Kidney tubule cell (primary cell): ENCODE results near the gene FASTKD3.

Experiments used
- DNase-seq: peaks from one replicate; pipeline ENCODE4 v3.0.0-alpha.2; 2018; ENCODE audit warnings: low spot score

The FASTKD3 gene

GRCh38 chr5:7849681-7850394 lies 19.0 kb downstream of the FASTKD3 start:
- no peak for DNase-seq

GRCh38 chr5:7848296-7848695 lies 20.5 kb downstream of the FASTKD3 start:
- DNase-seq = no peak

- DNase-seq = no peak
Observed at GRCh38 chr5:7846327-7846726, 22.5 kb downstream of the FASTKD3 start.

- no peak for DNase-seq
Observed at GRCh38 chr5:7845557-7845956, 23.3 kb downstream of the FASTKD3 start.

GRCh38 chr5:7844901-7845300 lies 23.9 kb downstream of the FASTKD3 start:
- no peak for DNase-seq

- DNase-seq = no peak
Observed at GRCh38 chr5:7842531-7842930, 26.3 kb downstream of the FASTKD3 start.

GRCh38 chr5:7837403-7837802 lies 31.4 kb downstream of the FASTKD3 start:
- peak; percentile 87 for DNase-seq

- no peak for DNase-seq
Observed at GRCh38 chr5:7834982-7835381, 33.8 kb downstream of the FASTKD3 start.

- no peak for DNase-seq
Observed at GRCh38 chr5:7828269-7828668, 40.6 kb downstream of the FASTKD3 start.

- no peak for DNase-seq
Observed at GRCh38 chr5:7827610-7828009, 41.2 kb downstream of the FASTKD3 start.

- no peak for DNase-seq
Observed at GRCh38 chr5:7825630-7826029, 43.2 kb downstream of the FASTKD3 start.

- no peak for DNase-seq
Observed at GRCh38 chr5:7824995-7825394, 43.8 kb downstream of the FASTKD3 start.

GRCh38 chr5:7823594-7823993 lies 45.2 kb downstream of the FASTKD3 start:
- no peak for DNase-seq

GRCh38 chr5:7822449-7822848 lies 46.4 kb downstream of the FASTKD3 start:
- DNase-seq = no peak

GRCh38 chr5:7816535-7816901 lies 52.3 kb downstream of the FASTKD3 start:
- no peak for DNase-seq

- DNase-seq = peak; percentile 77
Observed at GRCh38 chr5:7815892-7816534, 52.8 kb downstream of the FASTKD3 start.

- DNase-seq = no peak
Observed at GRCh38 chr5:7814816-7815215, 54.0 kb downstream of the FASTKD3 start.

GRCh38 chr5:7813576-7813975 lies 55.3 kb downstream of the FASTKD3 start:
- no peak for DNase-seq

GRCh38 chr5:7813007-7813406 lies 55.8 kb downstream of the FASTKD3 start:
- no peak for DNase-seq

- no peak for DNase-seq
Observed at GRCh38 chr5:7811715-7812114, 57.1 kb downstream of the FASTKD3 start.
